ENCODE results near the gene RBP3.
"Not testable (repeated sequence)": the region's sequence is repeated elsewhere in the genome, so short reads cannot be mapped to it uniquely, and the experiment has no call there.

RBP3 gene

DNA sequence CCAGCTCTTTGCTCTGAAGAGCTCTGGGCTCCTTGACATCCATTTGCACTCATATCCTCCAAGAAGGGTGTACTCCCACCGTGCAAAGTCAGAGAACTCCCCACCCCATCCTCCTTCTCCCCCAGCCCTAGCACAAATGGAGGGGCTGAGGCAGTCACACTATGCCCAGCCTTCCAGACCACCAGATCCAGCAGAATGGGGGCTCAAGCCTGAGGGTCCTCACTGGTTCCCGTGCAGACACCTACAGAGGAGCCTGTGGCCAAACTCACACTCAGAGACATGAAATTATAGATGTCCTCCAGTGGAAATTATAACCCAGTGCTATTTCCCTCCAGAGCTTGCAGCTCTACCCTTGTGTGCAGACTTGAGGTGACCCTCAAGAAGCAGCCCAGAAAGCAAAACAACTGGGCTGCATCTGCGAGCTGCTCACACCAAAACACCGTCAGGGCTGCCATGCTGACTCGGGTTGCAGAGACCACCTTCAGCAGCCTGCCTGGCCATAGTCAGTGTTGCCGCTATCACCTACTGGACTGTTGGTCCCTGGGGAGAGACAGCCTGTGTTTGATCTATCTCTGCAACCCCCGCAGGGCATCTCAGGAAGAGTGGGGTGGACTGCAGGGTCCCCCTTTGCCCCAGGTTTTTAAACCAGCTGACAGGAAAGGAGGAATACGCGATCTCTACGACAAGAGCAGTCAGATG lies 28.5 kb downstream of the RBP3 start:
- peaks cover 46% of the 10 kb centered on the region for H3K27me3 Mint-ChIP-seq (ENCODE audit: low read depth)
- H3K4me1 Mint-ChIP-seq (ENCODE audit: low read depth), result no peaks in the 10 kb centered on the region
- H3K36me3 Mint-ChIP-seq (ENCODE audit: low read depth), result no peaks in the 10 kb centered on the region
- no peak overlapping the region for H3K4me3 Mint-ChIP-seq
- no peak overlapping the region for H3K27ac Mint-ChIP-seq
- H3K9me3 Mint-ChIP-seq, result no peaks in the 10 kb centered on the region

DNA sequence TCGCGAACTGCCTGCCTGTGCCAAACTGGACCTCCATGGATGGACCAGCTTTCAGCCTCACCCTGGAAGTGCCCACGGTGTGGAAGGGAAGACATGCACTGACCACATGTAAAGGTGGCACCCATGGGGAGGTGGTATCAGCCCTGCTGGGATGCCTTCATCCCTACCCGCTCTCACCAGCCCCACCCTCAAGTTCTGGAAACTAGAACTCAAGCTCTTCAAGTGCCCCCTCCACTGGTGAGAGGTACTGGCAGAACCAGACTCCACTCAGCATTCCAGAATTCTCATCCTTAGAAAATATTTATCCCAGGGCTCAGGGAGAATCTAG lies 30.0 kb downstream of the RBP3 start:
- no peak overlapping the region for H3K4me3 Mint-ChIP-seq
- no peak overlapping the region for H3K27ac Mint-ChIP-seq
- H3K9me3 Mint-ChIP-seq, result no peaks in the 10 kb centered on the region
- H3K36me3 Mint-ChIP-seq (ENCODE audit: low read depth), result no peaks in the 10 kb centered on the region
- H3K27me3 Mint-ChIP-seq (ENCODE audit: low read depth), result peaks cover 61% of the 10 kb centered on the region
- no peaks in the 10 kb centered on the region for H3K4me1 Mint-ChIP-seq (ENCODE audit: low read depth)

DNA sequence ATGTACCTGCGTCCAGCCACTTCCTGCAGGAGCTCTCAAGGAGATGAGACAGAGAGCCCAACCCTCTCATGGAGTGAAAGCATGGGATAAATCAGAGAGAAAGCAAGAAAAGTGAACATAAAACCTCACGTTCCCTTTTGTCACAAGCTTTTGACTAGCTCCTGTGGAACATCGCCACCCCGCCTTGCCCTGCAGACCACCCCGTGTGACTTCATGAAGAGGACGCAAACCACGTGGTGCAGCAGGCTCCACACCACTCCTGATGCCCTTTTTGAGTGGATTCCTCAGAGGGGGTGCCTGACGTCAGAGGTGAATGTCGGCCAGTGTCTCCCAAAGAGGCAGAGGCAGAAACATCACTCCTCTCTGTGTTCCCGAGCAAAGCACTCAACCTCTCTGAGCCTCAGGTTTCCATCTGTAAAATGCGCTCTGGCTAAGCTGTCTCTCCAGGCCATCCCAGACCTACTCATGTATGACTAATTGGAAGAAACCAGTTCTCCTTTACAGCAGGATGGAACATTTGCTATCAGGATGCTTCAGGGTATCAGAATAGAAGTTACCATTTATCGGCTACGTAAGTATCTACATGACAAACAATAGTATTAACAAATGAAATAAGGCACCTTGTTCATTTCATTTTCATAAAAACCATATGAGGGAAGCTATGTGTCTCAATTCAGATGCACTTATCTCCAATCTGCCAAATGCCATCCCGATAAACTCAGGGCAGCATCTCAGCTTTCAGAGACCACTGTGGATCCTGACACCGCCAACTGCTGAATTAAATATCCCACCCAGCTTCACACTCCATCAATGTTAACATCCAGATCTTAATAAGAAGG lies 30.7 kb downstream of the RBP3 start:
- H3K4me1 Mint-ChIP-seq (ENCODE audit: low read depth), result peaks cover 4% of the 10 kb centered on the region
- H3K36me3 Mint-ChIP-seq (ENCODE audit: low read depth), result no peaks in the 10 kb centered on the region
- peaks cover 63% of the 10 kb centered on the region for H3K27me3 Mint-ChIP-seq (ENCODE audit: low read depth)
- no peaks in the 10 kb centered on the region for H3K9me3 Mint-ChIP-seq
- no peak overlapping the region for H3K4me3 Mint-ChIP-seq
- no peak overlapping the region for H3K27ac Mint-ChIP-seq

GRCh38 chr10:47379445-47379785 lies 31.3 kb downstream of the RBP3 start:
- Mint-ChIP-seq H3K27ac (no peak overlapping the region), H3K4me1 (ENCODE audit: low read depth) (peaks cover 5% of the 10 kb centered on the region), H3K4me3 (no peak overlapping the region), H3K27me3 (ENCODE audit: low read depth) (peaks cover 65% of the 10 kb centered on the region), H3K36me3 (ENCODE audit: low read depth) (no peaks in the 10 kb centered on the region), H3K9me3 (no peaks in the 10 kb centered on the region)

- Mint-ChIP-seq H3K4me3 (no peak overlapping the region), H3K4me1 (ENCODE audit: low read depth) (peaks cover 8% of the 10 kb centered on the region), H3K9me3 (no peaks in the 10 kb centered on the region), H3K27me3 (ENCODE audit: low read depth) (peaks cover 68% of the 10 kb centered on the region), H3K27ac (no peak overlapping the region), H3K36me3 (ENCODE audit: low read depth) (peaks cover 2% of the 10 kb centered on the region)
Measured at GRCh38 chr10:47379901-47380300, 31.7 kb downstream of the RBP3 start.

DNA sequence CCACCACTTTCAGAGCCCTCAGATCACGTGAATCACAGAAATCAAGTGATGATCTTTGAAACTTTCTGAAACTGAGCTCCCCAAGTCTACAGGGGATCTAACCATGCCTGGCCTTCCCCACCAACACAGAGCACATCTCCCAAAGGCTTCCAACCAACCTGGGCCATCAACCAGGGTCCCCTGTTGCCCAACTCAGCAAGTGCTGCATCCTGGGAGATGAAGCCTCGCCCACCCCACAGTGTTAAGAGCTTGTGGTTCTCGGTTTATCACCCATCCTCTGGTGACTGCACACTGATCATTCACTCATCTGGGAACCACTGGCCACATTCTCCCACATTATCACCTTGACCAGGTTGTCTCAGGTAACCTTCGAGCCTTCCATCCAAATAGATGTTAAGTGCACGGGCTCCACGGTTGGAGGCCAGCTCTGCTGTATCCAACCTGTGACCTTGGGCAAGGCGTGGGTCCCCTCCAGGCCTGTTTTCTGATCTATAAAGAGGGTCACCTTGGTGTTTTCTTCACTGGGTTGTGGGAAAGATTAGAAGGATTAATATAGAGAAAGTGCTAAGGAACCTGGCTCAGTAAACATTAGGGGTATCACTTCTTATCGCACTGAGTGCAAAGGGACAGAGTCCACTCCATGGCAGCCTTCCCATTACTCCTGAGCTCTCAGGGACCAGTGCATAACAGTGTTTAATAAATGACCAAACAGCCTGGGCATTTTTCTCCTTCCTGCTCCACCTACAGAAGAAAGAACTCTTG lies 32.4 kb downstream of the RBP3 start:
- Mint-ChIP-seq H3K36me3 (ENCODE audit: low read depth) (peaks cover 3% of the 10 kb centered on the region), H3K9me3 (peaks cover 3% of the 10 kb centered on the region), H3K27me3 (ENCODE audit: low read depth) (peaks cover 71% of the 10 kb centered on the region), H3K27ac (no peak overlapping the region), H3K4me1 (ENCODE audit: low read depth) (peaks cover 8% of the 10 kb centered on the region), H3K4me3 (no peak overlapping the region)

- Mint-ChIP-seq H3K27ac (no peak overlapping the region), H3K9me3 (peaks cover 8% of the 10 kb centered on the region), H3K4me1 (ENCODE audit: low read depth) (peaks cover 8% of the 10 kb centered on the region), H3K27me3 (ENCODE audit: low read depth) (peaks cover 71% of the 10 kb centered on the region), H3K36me3 (ENCODE audit: low read depth) (peaks cover 3% of the 10 kb centered on the region), H3K4me3 (no peak overlapping the region)
Measured at GRCh38 chr10:47381103-47381395, 32.9 kb downstream of the RBP3 start.

DNA sequence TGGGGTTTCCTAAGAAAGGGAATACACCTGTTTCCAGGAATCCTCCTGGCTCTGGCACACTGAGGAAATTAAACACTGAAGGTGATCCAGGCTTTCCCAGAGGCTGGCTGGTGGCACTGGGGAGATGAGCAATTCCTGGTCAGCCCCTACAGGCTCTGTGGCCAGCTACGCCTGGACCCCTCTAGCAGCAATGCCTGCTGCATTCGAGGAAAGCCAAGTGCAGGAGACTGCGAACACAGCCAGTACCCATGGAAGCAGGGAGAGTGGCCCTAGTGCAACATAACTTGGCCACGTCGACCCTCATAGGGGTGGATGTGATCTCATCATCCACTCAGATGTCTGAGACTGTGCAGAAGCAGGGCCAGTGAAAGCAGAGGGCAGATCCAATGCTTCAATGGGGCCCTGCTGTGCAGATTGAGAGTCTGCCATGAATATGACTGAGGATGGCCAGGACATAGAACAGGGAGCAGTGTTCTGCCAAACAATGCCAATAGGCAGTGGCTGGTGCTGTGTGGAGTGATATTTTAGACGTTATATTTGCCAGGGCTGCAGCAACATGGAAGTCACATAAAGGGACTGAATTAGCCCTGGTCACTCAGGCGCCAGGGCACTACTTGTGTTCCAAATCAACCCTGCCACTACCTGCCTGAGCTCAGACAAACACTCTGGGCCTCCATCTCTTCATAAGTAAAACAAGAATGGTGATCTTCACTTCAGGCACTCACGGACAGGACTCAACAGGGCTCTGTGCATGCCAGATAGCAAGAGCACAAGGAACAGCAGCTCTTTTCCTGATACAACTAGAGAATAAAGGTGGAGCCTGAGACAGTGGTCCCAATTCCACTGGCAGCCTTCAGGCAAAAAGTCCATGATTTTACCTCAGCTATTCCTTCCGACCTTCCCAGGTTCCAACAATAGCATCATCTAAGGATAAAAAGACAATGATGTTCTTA lies 33.5 kb downstream of the RBP3 start:
- H3K27me3 Mint-ChIP-seq (ENCODE audit: low read depth), result peaks cover 64% of the 10 kb centered on the region
- peaks cover 3% of the 10 kb centered on the region for H3K36me3 Mint-ChIP-seq (ENCODE audit: low read depth)
- peaks cover 8% of the 10 kb centered on the region for H3K4me1 Mint-ChIP-seq (ENCODE audit: low read depth)
- no peak overlapping the region for H3K4me3 Mint-ChIP-seq
- H3K9me3 Mint-ChIP-seq, result peaks cover 10% of the 10 kb centered on the region
- H3K27ac Mint-ChIP-seq, result no peak overlapping the region

DNA sequence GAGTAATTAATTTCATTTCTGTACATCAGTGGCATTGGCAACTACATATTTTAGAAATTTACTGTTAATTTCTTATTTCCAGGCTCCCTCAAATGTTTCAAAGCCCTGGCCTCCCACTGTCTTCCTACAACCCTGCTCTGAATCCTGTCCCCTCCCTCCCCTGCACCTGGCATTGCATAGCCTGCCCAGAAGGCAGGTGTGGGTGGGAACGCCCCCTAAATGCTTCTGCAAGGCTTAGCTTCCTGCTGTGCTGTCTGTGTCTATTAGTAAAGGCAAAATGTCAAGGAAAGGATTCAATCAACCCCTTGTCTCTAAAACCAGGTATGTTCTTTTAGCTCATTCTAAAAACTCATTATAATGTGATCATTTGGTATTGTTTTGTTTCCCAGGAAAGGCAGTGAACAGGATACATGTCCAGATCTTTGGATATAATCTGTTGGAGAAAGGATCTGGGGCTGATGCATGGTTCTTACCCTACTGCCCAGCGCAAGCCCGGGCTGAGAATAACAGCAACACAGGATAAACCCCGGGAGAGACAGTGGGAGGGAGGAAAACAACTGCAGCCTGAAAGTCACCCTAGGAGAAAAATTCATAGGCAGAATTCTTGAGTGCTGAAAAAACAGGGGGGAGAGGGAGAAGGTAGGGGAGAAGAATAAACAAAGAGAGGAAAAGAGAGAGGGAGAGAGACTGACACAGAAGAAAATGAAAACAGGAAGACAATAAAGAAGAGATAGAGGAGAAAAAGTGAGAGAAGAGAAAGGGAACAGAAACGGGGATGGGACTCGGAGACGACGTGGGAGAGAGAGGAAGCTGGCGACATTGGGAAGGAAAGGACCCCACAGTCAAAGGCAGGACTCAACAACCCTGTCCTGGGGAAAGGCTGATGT lies 35.3 kb downstream of the RBP3 start:
- Mint-ChIP-seq H3K27ac (peak overlapping the region; percentile 42), H3K27me3 (ENCODE audit: low read depth) (peaks cover 54% of the 10 kb centered on the region), H3K9me3 (peaks cover 22% of the 10 kb centered on the region)

GRCh38 chr10:47384148-47384921 lies 36.2 kb downstream of the RBP3 start, which contains the start of gene ZNF488:
TSS of gene ZNF488 (minus strand) at chr10:47384293. CDS start at chr10:47368829, 15,464 bp downstream.
- H3K27ac Mint-ChIP-seq, result peak within 1 kb of the TSS; percentile 42
- peak within 1 kb of the TSS; percentile 92 for H3K4me3 Mint-ChIP-seq
- peaks cover 7% of the 10 kb centered on the region for H3K36me3 Mint-ChIP-seq (ENCODE audit: low read depth)
- H3K9me3 Mint-ChIP-seq, result peaks cover 22% of the 10 kb centered on the region
- H3K27me3 Mint-ChIP-seq (ENCODE audit: low read depth), result peaks cover 56% of the 10 kb centered on the region
- peaks cover 8% of the 10 kb centered on the region for H3K4me1 Mint-ChIP-seq (ENCODE audit: low read depth)

More for the DNA sequence above, 35.3 kb downstream of the RBP3 start:
- Mint-ChIP-seq H3K4me3 (peak overlapping the region; percentile 92), H3K36me3 (ENCODE audit: low read depth) (peaks cover 7% of the 10 kb centered on the region), H3K4me1 (ENCODE audit: low read depth) (peaks cover 8% of the 10 kb centered on the region)

DNA sequence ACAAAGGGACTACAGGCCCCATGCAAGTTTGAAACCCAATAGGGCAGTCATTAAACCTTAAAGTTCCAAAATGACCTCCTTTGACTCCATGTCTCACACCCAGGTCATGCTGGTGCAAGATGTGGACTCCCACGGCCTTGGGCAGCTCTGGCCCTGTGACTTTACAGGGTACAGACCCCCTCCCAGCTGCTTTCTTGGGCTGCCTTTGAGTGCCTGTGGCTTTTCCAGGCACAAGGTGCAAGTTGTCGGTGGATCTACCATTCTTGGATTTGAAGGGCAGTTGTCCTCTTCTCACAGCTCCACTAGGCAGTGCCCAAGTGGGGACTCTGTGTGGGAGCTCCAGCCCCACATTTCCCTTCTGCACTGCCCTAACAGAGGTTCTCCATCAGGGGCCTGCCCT lies 37.9 kb downstream of the RBP3 start:
- not testable (repeated sequence) for H3K4me1 Mint-ChIP-seq (ENCODE audit: low read depth); H3K27ac Mint-ChIP-seq; H3K36me3 Mint-ChIP-seq (ENCODE audit: low read depth); H3K4me3 Mint-ChIP-seq
- H3K27me3 Mint-ChIP-seq (ENCODE audit: low read depth), result peaks cover 53% of the 10 kb centered on the region
- peaks cover 22% of the 10 kb centered on the region for H3K9me3 Mint-ChIP-seq

DNA sequence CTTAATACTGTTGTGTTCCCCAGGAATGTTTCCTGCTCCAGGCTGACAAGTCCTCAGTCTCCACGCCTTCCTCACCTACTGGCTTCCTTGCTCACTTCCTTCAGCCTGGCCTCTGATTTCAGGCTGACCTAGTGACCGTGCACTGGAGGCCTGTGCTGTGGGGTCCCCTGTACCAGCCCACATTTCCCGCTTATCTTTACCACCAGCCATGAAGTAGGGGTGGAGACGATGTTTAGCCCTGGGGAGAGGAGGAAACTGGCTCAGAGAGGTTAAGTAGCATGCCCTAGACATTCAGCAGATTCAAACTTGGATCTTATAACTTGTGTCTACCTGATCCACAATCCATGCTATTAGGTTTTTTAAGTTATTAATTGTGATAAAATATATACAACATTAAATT lies 40.7 kb downstream of the RBP3 start:
- H3K27ac Mint-ChIP-seq, result no peak overlapping the region

DNA sequence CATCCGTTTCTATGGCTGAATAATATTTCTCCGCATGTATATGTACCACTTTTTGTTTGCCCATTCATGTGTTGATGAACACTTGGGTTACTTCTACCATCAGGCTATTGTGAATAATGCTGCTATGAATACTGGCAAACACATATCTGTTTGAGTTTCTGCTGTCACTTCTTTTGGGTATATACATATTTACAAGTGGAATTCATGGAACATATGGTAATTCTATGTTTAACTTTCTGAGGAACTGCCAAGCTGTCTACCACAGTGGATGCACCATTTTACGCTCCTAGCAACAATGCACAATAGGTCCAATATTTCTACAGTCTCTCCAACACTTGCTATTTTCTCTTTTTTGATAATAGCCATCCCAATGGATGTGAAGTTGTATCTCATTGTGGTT lies 41.5 kb downstream of the RBP3 start:
- Mint-ChIP-seq H3K36me3 (ENCODE audit: low read depth) (peaks cover 7% of the 10 kb centered on the region), H3K4me1 (ENCODE audit: low read depth) (peaks cover 3% of the 10 kb centered on the region), H3K9me3 (peaks cover 22% of the 10 kb centered on the region), H3K4me3 (no peak overlapping the region), H3K27me3 (ENCODE audit: low read depth) (peaks cover 55% of the 10 kb centered on the region), H3K27ac (no peak overlapping the region)

More for the DNA sequence above, 40.7 kb downstream of the RBP3 start:
- Mint-ChIP-seq H3K4me1 (ENCODE audit: low read depth) (peaks cover 4% of the 10 kb centered on the region), H3K27me3 (ENCODE audit: low read depth) (peaks cover 50% of the 10 kb centered on the region), H3K36me3 (ENCODE audit: low read depth) (peaks cover 7% of the 10 kb centered on the region), H3K9me3 (peaks cover 22% of the 10 kb centered on the region), H3K4me3 (no peak overlapping the region)

All from T-helper 1 cell treated with Interleukin-12 subunit alpha and Interleukin-12 subunit beta and Interleukin-4 antibody, amounts not matched to agents 30 μg/mL and 1 μg/mL, for 36 hours (primary cell).